ENCODE data around the gene SDSL.
A peak's percentile ranks its signal among the peaks of the same experiment; 100 is the strongest.

SDSL gene

GRCh38 chr12:113469949-113470743 lies 48.0 kb downstream of the SDSL start:
- no peak for DNase-seq

- DNase-seq: no peak
Measured at GRCh38 chr12:113470871-113471618, 48.9 kb downstream of the SDSL start.

GRCh38 chr12:113471619-113472171 lies 49.5 kb downstream of the SDSL start, which contains the start of gene LHX5:
Gene LHX5, minus strand, starts transcription at chr12:113471871. Its CDS starts 373 bp downstream, at chr12:113471498.
- DNase-seq: no peak

DNA sequence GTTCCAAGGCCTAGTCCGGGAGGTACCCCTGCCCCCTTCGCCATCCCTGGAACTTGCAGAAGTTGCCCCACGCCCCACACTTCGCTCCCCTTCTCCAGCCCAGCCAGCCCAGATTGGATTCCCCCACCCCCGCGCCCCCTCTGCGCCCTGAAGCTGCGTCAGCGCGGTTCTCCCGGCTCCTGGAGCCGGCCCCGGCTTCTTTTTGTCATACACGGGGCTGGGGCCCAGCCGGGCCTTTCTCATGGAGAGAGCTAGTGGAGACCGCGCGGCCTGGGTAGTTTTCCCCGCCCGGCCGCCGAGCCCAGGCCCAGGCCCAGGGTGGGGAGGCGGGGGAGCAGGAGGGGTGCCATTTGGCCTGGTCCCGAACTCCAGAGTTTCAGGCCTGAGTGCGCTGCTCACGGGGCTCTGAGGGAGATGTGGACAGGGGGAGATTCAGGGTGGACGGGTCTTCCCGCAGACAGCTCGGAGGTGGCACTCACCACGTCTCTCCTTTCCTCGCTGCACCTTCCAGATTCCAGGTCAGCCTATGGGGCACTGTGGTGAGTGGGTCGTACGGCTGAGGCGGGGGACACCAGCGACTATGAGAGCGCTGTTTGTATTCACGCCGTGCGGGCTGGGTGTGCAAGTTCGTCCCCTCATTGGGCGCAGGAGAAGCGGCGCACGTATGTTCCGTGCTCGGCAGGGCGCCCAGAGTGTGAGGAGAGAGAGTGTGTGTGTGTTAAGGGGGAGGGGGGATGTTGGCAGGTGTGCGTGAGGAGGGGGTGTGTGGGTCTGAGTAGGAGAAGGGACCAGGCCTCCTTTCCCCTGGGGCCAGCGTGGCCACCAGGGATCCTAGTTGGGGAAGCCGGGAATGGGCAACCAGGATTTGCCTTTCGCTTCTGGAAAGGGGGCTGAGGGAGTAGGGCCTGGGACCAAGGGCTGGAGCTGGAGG lies 50.3 kb downstream of the SDSL start:
- no peak for DNase-seq

GRCh38 chr12:113473400-113473799 lies 51.2 kb downstream of the SDSL start:
- DNase-seq: no peak

DNA sequence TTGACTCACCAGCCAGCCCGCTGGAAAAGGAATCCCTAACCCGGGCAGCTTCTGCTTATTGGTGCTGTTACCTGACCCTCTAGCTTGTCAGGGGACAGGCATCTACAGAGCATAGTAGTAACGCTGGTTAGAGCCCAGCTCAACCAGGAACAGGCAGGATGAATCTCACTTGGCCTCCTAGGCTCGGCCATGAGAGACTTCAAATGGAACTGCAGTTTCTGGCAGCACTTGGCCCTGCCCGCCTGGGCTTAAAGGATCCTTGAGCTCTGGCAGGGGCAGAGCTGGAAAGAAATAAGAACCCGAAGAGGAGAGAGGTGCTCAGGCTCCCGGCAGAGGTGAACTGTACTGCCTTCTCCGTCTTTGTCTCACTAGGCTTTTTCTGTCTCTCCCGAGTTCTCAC lies 51.8 kb downstream of the SDSL start:
- DNase-seq: no peak

DNA sequence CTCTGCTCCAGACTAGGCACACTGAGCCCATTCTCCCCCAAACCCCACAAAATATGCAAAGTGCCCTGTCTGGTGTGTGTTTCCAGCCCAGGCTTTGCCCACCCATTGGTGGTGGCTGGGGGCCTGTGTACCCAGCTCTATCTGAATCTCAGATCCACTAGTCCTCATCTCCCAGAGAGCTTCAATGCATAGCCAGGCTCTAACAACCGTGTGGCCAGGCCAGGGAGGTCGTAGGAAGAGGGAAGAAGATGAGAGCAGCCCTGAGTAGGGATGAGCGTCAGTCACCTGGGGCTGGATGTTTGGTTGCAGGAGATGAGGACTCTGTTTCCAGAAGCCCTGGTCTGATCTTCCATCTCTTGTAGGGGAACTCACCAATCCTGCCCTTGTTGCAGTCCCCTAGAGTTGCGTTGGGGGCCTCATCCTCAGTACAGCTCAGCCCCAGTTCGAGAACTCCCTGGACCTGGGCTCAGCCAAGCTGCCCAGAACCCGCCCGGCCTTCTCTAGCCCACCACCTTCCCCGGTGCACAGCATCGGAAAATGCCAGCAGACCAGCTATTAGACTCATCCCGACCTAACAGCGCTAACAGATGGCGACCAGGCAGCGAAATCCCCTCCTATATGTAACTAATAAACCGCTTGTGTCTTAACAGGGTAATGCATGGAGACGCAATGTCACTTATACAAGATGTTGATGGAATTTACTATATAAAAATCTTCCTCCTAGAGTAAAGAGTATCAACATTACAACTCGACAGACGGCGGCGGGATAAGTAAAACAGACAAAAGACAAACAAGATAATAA lies 52.7 kb downstream of the SDSL start:
- DNase-seq: no peak

DNA sequence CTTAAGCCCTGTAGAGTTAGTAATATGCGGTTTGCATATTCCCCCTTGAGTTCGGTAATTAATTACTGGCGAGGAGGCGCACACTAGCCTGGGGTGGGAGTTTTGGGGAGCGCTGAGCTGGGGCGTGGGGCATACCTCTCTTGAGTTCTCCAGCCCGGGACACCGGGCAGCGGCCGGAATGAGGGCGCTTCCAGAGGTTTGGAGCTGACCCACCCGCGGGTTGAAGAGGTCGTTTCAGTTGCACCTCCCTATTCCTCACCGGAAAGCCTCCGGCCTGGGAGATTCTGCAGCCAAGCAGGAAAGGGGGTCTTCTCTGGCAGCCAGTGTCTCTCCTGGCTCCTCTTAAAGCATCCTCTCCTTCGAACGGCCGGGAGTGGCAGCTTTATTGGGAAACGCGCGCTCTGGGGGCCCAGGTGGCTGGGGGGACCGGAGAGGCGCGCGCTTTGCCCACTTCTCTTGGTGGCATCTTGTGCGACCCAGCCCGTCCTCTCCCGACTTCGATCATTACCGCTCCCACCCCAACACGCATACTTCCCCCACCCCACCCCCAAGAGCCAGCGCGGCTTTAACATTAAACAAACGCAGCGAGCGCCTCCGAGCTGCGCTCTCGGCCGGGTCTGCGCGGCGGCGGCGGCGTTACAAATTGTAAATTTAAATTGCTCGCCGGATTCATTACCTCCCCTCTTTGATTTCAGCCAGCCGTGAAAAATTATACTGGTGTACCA lies 53.4 kb downstream of the SDSL start:
- no peak for DNase-seq

GRCh38 chr12:113476176-113476986 lies 54.2 kb downstream of the SDSL start:
- no peak for DNase-seq

DNA sequence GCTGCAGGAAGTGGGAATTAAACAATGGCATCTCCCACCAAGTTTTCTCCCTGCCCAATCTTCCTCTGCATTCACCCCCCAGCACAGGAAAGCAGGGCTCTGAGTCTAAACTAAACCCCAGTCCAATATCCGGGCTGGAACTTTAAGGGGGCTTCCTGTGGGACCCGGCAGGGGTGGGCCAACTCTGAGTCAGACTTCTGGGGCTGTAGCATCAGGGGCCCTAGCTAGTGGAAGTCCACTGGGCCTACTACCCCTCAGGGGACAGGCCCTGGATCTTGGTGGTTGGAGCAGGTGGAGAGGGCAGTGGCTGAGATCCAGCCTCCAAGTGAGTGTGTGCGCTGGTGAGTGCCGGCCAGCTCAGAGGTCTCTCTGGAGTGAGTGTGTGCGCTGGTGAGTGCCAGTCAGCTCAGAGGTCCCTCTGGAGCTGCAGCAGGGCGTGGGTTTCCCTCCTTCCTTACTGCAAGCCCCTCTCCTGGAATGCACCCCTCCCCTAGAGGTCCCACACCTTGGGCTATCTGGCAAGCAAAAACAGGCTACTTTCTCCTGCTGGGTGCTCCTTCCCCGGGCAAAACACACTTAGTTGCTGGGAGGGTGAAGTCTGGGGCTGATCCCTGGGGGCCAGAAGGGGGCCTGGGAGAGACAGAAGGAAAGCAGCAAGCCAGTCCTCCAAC lies 55.1 kb downstream of the SDSL start:
- DNase-seq: no peak

GRCh38 chr12:113477842-113478215 lies 55.6 kb downstream of the SDSL start:
- no peak for DNase-seq

GRCh38 chr12:113478351-113479011 lies 56.3 kb downstream of the SDSL start:
- no peak for DNase-seq

DNA sequence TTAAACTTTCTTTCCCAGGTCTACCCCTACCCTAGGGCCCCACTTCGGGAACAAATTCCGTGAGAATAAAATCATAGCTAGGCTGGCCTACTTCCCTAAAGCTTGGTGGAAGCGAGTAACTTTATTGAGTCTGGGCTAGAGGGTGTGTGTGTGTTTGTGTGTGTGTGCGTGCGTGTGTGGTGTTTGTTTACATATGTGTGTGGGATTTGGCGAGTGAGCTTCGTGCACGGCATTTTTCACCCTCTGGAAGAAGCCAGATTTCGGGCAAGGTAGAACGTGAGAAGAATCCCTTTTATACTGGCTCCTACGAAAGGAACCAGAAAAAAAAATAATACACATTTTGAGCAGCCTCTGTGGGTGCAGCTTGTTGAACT lies 57.0 kb downstream of the SDSL start:
- DNase-seq: no peak

DNA sequence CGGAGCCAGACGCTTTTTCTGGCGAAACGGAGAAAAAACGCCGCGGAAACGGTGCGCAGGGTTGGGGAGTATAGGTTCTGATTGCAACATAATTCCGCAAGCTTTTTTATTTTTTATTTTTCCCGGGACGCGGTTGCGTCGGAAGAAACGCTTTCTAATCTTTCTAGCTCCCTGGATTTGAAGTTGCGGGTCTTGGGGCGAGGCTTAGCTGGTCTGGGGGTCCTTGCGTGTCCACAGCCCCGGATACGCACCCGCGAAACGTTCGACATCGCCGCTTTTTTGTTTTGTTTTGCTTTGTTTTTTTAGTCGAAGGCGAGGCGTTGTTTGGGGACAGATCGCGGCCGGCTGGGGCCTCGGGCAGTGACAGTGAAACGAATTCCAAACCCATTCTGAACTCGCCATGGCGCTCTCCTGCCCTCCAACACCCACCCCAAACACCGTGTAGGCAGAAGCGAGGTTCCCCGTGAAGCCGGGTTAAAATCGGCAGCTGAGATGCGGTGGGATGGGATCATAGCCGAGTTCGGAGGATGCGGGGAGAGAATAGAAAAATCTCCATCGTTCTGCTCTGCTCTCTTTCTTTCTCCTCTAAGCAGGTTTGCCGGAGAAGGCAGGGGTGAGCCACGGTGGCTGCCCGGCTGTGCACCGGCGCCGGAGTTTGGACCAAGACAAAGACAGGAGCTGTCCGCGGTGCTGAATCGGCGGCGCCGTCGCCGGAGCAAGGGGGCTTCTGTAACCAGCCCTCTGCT lies 57.6 kb downstream of the SDSL start:
- DNase-seq: peak; percentile 29

DNA sequence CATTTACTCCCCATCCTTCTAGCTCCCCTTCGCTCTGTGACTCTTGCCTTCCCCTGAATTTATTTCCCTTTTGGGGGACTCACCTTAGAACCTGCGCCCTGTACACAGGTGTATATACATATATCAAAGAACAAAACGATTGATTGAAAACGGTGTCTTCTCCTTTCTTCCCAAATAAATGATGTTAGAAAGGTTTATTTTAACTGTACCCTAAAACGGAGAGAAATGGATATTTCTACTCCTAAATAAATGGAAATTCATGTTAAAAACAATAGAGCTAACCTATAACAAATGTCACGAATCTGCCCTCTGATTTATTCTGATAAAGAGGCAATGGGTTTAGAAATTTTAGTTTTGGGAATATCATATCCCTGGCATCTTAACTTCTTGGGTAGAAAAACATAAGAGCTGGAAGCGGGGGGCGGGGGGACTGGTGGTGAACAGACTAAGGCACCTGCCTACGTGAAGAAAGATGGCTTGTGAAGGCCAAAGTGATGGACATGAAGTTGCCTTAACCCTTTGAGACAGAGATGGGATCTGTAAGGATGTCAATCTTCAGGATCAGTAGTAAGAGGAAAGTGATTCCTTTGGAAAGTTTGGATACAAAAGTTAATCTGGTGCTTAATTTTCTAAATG lies 58.3 kb downstream of the SDSL start:
- DNase-seq: no peak

- DNase-seq: no peak
Measured at GRCh38 chr12:113482334-113482733, 60.2 kb downstream of the SDSL start.

DNA sequence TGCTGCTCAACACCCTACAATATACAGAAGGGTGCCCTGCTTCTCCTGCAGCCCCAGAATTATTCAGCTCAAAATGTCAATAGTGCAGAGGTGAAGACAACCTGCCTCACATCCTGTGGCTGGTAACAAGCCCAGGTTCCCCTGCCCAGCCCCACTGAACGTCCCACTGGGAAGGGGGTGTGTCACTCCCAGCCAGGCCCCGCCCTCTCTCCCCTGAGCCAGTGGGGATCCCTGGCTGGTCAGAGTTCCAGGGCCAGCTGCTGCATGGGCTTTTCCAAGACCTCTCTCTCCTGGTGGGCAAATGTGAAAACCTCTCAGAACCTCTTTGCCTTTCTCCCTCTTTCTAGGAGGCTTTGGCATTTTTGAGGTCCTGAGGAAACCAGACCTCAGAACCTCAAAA lies 63.1 kb downstream of the SDSL start:
- no peak for DNase-seq

GRCh38 chr12:113486722-113487121 lies 64.5 kb downstream of the SDSL start:
- no peak for DNase-seq
